22Rv1 (cell line): Measurements from ENCODE around the gene BRD4.

ENCODE experiments used
- H3K27ac ChIP-seq: fragments of 450-650 bp; 2 replicates; pipeline ENCODE4 v1.5.1; 2017
- ZFX ChIP-seq: fragments of 450-650 bp; IDR thresholded peaks from 2 replicates; pipeline ENCODE4 v1.6.1; 2017; ENCODE audit warnings: antibody characterized with exemption, borderline replicate concordance
- TF ChIP-seq, protein P1 (sequence below): fragments of 450-650 bp; IDR thresholded peaks from 2 replicates; pipeline ENCODE4 v1.5.1; 2017; ENCODE audit warnings: mild to moderate bottlenecking

BRD4 gene

GRCh38 chr19:15332311-15332996 lies at the start of gene BRD4:
Gene BRD4 (minus strand): TSS chr19:15332539. CDS start chr19:15273099, 59,440 bp downstream.
- TF ChIP-seq ZFX: no peak
- TF ChIP-seq, protein P1, sequence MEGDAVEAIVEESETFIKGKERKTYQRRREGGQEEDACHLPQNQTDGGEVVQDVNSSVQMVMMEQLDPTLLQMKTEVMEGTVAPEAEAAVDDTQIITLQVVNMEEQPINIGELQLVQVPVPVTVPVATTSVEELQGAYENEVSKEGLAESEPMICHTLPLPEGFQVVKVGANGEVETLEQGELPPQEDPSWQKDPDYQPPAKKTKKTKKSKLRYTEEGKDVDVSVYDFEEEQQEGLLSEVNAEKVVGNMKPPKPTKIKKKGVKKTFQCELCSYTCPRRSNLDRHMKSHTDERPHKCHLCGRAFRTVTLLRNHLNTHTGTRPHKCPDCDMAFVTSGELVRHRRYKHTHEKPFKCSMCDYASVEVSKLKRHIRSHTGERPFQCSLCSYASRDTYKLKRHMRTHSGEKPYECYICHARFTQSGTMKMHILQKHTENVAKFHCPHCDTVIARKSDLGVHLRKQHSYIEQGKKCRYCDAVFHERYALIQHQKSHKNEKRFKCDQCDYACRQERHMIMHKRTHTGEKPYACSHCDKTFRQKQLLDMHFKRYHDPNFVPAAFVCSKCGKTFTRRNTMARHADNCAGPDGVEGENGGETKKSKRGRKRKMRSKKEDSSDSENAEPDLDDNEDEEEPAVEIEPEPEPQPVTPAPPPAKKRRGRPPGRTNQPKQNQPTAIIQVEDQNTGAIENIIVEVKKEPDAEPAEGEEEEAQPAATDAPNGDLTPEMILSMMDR: no peak
- H3K27ac ChIP-seq: peak within 1 kb of the TSS; percentile 92

DNA sequence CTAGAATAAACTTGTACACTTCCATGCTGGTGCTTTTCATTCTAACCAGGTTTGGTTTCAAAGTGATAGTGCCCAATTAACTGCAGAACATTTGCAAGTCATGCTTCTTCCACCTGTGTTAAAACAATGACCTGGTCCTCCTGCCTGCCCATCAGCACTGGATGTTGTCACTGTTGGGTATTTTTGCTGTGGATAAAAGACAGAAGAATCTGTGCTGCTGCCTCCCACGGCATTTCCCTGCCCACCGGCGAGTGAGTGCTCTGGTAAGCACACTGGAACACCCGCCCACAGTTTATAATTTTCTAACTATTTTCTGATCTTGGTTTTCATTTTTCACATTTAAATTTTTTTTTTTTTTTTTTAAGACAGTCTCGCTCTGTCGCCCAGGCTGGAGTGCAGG lies 49.5 kb upstream of the BRD4 start:
- TF ChIP-seq ZFX: no peak
- TF ChIP-seq, protein P1: no peak
- H3K27ac ChIP-seq: peak overlapping the region; percentile 92

- TF ChIP-seq ZFX: no peak
- TF ChIP-seq, protein P1: no peak
- peak overlapping the region; percentile 92 for H3K27ac ChIP-seq
These were observed 49.1 kb upstream of the BRD4 start for GRCh38 chr19:15381429-15381828.

DNA sequence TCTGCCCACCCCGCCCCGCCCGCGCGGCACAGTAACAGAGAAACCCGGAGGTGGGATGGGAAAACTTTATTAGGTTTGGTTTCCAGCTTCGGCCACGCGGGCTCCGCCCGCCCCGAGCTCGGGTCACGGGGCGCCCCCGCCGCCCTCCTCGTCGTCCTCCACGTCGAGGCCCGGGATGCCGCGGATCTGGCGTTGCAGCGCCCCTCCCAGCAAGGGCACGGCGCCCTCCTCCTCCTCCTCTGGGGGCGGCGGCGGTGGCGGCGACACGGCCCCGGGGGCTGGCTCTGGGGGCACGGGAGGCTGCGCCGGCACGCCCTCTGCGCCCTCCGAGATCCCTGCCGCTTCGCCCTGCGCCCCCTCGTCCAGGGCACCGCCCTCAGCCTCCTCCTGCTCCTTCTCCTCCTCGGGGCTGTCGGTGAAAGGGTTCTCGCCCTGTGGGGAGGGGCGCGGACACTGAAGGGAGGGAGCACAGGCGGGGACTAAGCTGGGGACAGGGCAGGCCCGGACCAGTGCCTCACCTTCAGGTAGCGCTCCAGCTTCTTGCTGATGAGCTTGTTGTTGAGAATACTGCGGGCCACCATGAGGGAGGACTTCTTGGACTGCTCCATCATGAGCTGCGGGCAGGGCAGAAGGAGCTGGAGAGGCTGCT lies 47.8 kb upstream of the BRD4 start:
- TF ChIP-seq, protein P1: no peak
- TF ChIP-seq ZFX: no peak
- H3K27ac ChIP-seq: peak overlapping the region; percentile 92

DNA sequence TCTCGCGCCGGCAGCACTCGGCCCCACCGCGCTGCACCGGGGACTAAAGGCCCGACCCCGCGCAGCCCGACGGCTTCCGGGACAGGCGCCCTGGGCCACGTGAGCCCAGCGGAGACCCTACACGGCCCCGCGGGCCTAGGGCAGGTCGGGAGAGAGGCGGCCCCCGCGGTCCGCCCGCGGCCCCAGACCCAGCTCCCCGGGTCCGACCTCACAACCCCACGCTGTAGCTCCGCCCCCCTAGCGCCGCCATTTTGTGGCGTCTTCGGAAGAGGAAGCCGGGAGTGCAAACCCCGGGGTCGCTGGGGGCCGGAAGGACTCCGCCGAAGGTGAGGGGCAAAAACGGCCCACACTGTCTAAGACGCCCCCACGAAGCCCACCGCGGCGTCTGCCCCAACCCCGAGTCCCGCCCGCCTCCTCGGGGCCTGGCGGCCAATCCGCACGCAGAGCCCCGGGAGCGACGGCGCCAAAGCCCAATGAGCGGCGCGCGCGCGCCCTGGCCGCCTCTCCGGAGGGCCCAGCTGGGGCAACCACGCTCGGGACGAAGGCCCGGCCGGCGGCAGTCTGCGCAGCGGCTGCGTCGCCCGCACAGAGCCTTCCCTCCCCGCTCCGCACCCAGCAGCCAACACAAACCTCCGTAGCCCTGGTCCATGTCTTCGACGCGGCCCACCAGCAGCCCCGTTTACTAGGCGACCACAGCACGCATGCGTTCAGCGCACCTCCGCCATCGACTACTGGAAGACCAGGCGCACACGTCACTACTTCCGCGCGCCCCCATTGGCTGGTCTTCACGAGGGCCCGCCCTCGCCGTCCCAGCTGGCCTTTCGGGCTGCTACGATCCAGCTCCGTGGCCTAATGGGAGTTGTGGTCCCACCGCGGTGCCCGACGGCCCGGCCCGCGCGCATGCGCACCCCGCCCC lies 47.0 kb upstream of the BRD4 start, which contains the start of gene AKAP8:
TSS of gene AKAP8 (minus strand) at position 705 of the 916 bp plus-strand sequence. CDS start at position 649, 56 bp downstream.
- TF ChIP-seq ZFX: no peak
- TF ChIP-seq, protein P1: no peak
- H3K27ac ChIP-seq: peak within 1 kb of the TSS; percentile 92

DNA sequence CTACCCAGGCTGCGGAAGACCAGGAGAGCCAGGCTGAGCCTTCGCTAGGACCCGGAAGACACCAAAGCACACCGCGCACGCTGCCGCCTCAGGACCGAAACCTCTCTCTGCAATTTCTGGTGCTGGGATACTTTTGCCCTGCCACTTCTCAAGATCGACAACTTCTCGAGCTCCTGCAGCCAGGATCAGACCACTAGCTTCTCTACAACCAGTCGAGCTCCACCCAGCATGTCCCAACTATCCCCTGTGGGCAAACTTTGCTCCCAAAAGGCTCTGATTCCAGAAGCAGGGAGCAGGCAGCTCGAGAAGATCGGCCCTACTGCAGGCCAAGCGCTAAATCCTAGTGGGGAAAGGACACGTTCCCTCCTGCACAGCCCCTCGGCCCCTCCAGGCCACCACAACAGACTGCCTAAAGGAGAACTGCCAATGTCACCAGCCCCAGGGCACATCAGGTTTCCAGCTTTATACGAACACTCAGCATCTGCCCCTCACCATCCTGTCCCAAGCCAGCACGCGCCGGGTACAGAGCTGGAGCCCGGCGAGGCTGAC lies 46.3 kb upstream of the BRD4 start:
- H3K27ac ChIP-seq: peak overlapping the region; percentile 92
- TF ChIP-seq, protein P1: no peak
- TF ChIP-seq ZFX: no peak
